GM23338 (cell line): ENCODE data around the gene CHMP4A. TPM values are rescaled to one million over a fixed set of nuclear protein-coding genes. Genes with fewer than 3 reads are reported as not detected.

Source experiments
- ATAC-seq: fragments of 200-7000 bp; cut with Tn5 transposase; 3 replicates; pipeline ENCODE4 v1.9.1; 2020
- DNase-seq: peaks from one replicate; pipeline ENCODE4 v3.0.0-alpha.2; 2015; ENCODE audit warnings: low spot score
- H2AFZ ChIP-seq: fragments of 200-600 bp; sonication (generic); 2 replicates; pipeline ENCODE4 v1.8.0; 2016; ENCODE audit warnings: antibody characterized with exemption, mild to moderate bottlenecking, moderate library complexity
- H3F3A ChIP-seq: fragments of 200-600 bp; sonication (generic); replicated peaks from 2 replicates; pipeline ENCODE4 v1.8.0; 2017; ENCODE audit warnings: antibody characterized with exemption, mixed run types, low read depth
- H3K27ac ChIP-seq: fragments of 200-600 bp; sonication (generic); 2 replicates; pipeline ENCODE4 v1.6.1; 2016; ENCODE audit warnings: low read depth
- H3K27me3 ChIP-seq: fragments of 200-600 bp; sonication (generic); 2 replicates; pipeline ENCODE4 v1.8.0; 2016; ENCODE audit warnings: mild to moderate bottlenecking, mixed run types, moderate library complexity; ENCODE audit not compliant: insufficient read depth
- H3K36me3 ChIP-seq: fragments of 200-600 bp; sonication (generic); 2 replicates; pipeline ENCODE4 v1.8.0; 2016; ENCODE audit warnings: mild to moderate bottlenecking; ENCODE audit not compliant: insufficient read depth
- H3K4me1 ChIP-seq: fragments of 200-600 bp; sonication (generic); 2 replicates; pipeline ENCODE4 v1.8.0; 2016; ENCODE audit warnings: mild to moderate bottlenecking, moderate library complexity; ENCODE audit not compliant: insufficient read depth
- H3K4me2 ChIP-seq: fragments of 200-600 bp; sonication (generic); 2 replicates; pipeline ENCODE4 v1.7.1; 2017; ENCODE audit warnings: mixed run types
- H3K4me3 ChIP-seq: fragments of 200-600 bp; sonication (generic); 2 replicates; pipeline ENCODE4 v1.6.1; 2016; ENCODE audit warnings: mixed run types
- H3K79me2 ChIP-seq: fragments of 200-600 bp; sonication (generic); replicated peaks from 2 replicates; pipeline ENCODE4 v1.8.0; 2017; ENCODE audit warnings: mild to moderate bottlenecking; ENCODE audit not compliant: insufficient read depth
- H3K9me2 ChIP-seq: fragments of 200-600 bp; sonication (generic); 2 replicates; pipeline ENCODE4 v1.8.0; 2017; ENCODE audit not compliant: insufficient read depth
- H4K20me1 ChIP-seq: fragments of 200-600 bp; sonication (generic); replicated peaks from 2 replicates; pipeline ENCODE4 v1.8.0; 2017; ENCODE audit warnings: mild to moderate bottlenecking; ENCODE audit not compliant: insufficient read depth
- H3K27ac Mint-ChIP-seq: 2 replicates; pipeline ENCODE4 v1.8.0; 2020; ENCODE audit warnings: inconsistent platforms, mild to moderate bottlenecking, moderate library complexity, mixed read lengths
- H3K27me3 Mint-ChIP-seq: 3 replicates; pipeline ENCODE4 v1.8.0; 2022; ENCODE audit warnings: low read depth, mild to moderate bottlenecking, moderate library complexity, mixed read lengths, inconsistent platforms; ENCODE audit not compliant: insufficient read depth, poor library complexity
- H3K36me3 Mint-ChIP-seq: 3 replicates; pipeline ENCODE4 v1.8.0; 2021; ENCODE audit warnings: low read depth, mild to moderate bottlenecking, inconsistent platforms, moderate library complexity, mixed read lengths
- H3K4me1 Mint-ChIP-seq: 3 replicates; pipeline ENCODE4 v1.8.0; 2020; ENCODE audit warnings: mild to moderate bottlenecking, inconsistent platforms, mixed read lengths
- H3K4me3 Mint-ChIP-seq: 3 replicates; pipeline ENCODE4 v1.8.0; 2021; ENCODE audit warnings: moderate library complexity, mild to moderate bottlenecking, inconsistent platforms, mixed read lengths
- H3K9me3 Mint-ChIP-seq: 3 replicates; pipeline ENCODE4 v1.8.0; 2020; ENCODE audit warnings: moderate library complexity, mild to moderate bottlenecking, inconsistent platforms, mixed read lengths
- EZH2 ChIP-seq: fragments of 200-600 bp; sonication (generic); IDR thresholded peaks from one replicate; pipeline ENCODE4 v1.8.0; 2017; ENCODE audit warnings: antibody characterized with exemption, mild to moderate bottlenecking, low read depth; ENCODE audit not compliant: unreplicated experiment
- EZH2phosphoT487 ChIP-seq: fragments of 200-600 bp; sonication (generic); IDR thresholded peaks from one replicate; pipeline ENCODE4 v1.8.1; 2018; ENCODE audit warnings: antibody characterized with exemption; ENCODE audit not compliant: unreplicated experiment
- JUNB ChIP-seq: IDR thresholded peaks from one replicate; pipeline ENCODE4 v1.6.1; 2016; ENCODE audit warnings: antibody characterized with exemption; ENCODE audit not compliant: unreplicated experiment
- NANOG ChIP-seq: IDR thresholded peaks from 2 replicates; pipeline ENCODE4 v1.6.1; 2016; ENCODE audit warnings: antibody characterized with exemption, borderline replicate concordance
- ZNF114 ChIP-seq: fragments of 250-450 bp; sonication (Bioruptor Pico); IDR thresholded peaks from 2 replicates; pipeline ENCODE4 v1.5.0; 2020; ENCODE audit warnings: mild to moderate bottlenecking, moderate library complexity
- polyA plus RNA-seq: library from polyadenylated mRNA; unstranded; fragments of >200 nt; fragmentation: Nextera tagmentation; extraction: Ambion mirVana; gene quantifications from 2 replicates; pipeline ENCODE4 v1.2.1, GENCODE V29; 2016
- total RNA-seq: library from RNA; depleted of rRNA; stranded (reverse); fragments of >200 nt; shearing (Covaris generic); gene quantifications from 2 replicates; pipeline ENCODE4 v1.2.3, GENCODE V29; 2014
- TF ChIP-seq, protein P1 (sequence below): fragments of 250-450 bp; sonication (Bioruptor Pico); IDR thresholded peaks from 2 replicates; pipeline ENCODE4 v1.5.0; 2020; ENCODE audit warnings: mild to moderate bottlenecking, moderate library complexity

The CHMP4A gene
- total and polyA plus RNA-seq, 2 experiments from 2014 or later, result 19.3 to 36.9 TPM

DNA sequence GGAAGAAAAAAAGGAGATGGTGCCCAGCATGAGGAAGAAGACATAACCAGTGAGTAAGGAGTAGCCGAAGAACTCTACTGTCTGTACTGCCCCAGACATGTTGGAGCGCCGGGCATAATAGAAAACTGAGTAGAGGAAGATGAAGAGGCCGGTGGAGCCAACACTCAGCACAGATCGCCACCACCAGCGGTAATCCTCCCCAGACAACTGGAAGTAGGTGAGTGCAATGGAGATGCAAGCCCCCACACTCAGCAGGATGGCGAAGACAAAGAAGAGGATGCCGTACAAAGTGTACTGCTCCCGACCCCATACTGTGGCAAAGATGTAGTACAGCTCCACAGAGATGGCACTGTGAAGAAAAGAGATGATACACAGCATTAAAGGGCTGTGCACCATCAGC lies 23.8 kb downstream of the CHMP4A start:
- Histone ChIP-seq H2AFZ (no peak overlapping the region), H3K36me3 (no peaks in the 10 kb centered on the region; the same call in 1 of the 2 replicates), H3K4me2 (peak overlapping the region; percentile 74), H3K79me2 (peaks cover 13% of the 10 kb centered on the region; the same call in 1 of the 2 replicates), H3K4me1 (peaks cover 12% of the 10 kb centered on the region), H3F3A (peaks cover 6% of the 10 kb centered on the region), H3K9me2 (no peaks in the 10 kb centered on the region), H3K27me3 (no peaks in the 10 kb centered on the region), H3K27ac (0 out of 2 replicates have a peak overlapping the region, but pooled peaks have one; percentile 55), H3K4me3 (no peak overlapping the region; the same call in 1 of the 2 replicates), H4K20me1 (peaks cover 6% of the 10 kb centered on the region)
- Mint-ChIP-seq H3K4me1 (peaks cover 21% of the 10 kb centered on the region), H3K27me3 (peaks cover 16% of the 10 kb centered on the region), H3K36me3 (peaks cover 66% of the 10 kb centered on the region), H3K4me3 (peak overlapping the region; percentile 96), H3K9me3 (no peaks in the 10 kb centered on the region; the same call in 2 of the 3 replicates), H3K27ac (no peak overlapping the region; the same call in 1 of the 2 replicates)
- DNase-seq, result no peak
- TF ChIP-seq, protein P1, sequence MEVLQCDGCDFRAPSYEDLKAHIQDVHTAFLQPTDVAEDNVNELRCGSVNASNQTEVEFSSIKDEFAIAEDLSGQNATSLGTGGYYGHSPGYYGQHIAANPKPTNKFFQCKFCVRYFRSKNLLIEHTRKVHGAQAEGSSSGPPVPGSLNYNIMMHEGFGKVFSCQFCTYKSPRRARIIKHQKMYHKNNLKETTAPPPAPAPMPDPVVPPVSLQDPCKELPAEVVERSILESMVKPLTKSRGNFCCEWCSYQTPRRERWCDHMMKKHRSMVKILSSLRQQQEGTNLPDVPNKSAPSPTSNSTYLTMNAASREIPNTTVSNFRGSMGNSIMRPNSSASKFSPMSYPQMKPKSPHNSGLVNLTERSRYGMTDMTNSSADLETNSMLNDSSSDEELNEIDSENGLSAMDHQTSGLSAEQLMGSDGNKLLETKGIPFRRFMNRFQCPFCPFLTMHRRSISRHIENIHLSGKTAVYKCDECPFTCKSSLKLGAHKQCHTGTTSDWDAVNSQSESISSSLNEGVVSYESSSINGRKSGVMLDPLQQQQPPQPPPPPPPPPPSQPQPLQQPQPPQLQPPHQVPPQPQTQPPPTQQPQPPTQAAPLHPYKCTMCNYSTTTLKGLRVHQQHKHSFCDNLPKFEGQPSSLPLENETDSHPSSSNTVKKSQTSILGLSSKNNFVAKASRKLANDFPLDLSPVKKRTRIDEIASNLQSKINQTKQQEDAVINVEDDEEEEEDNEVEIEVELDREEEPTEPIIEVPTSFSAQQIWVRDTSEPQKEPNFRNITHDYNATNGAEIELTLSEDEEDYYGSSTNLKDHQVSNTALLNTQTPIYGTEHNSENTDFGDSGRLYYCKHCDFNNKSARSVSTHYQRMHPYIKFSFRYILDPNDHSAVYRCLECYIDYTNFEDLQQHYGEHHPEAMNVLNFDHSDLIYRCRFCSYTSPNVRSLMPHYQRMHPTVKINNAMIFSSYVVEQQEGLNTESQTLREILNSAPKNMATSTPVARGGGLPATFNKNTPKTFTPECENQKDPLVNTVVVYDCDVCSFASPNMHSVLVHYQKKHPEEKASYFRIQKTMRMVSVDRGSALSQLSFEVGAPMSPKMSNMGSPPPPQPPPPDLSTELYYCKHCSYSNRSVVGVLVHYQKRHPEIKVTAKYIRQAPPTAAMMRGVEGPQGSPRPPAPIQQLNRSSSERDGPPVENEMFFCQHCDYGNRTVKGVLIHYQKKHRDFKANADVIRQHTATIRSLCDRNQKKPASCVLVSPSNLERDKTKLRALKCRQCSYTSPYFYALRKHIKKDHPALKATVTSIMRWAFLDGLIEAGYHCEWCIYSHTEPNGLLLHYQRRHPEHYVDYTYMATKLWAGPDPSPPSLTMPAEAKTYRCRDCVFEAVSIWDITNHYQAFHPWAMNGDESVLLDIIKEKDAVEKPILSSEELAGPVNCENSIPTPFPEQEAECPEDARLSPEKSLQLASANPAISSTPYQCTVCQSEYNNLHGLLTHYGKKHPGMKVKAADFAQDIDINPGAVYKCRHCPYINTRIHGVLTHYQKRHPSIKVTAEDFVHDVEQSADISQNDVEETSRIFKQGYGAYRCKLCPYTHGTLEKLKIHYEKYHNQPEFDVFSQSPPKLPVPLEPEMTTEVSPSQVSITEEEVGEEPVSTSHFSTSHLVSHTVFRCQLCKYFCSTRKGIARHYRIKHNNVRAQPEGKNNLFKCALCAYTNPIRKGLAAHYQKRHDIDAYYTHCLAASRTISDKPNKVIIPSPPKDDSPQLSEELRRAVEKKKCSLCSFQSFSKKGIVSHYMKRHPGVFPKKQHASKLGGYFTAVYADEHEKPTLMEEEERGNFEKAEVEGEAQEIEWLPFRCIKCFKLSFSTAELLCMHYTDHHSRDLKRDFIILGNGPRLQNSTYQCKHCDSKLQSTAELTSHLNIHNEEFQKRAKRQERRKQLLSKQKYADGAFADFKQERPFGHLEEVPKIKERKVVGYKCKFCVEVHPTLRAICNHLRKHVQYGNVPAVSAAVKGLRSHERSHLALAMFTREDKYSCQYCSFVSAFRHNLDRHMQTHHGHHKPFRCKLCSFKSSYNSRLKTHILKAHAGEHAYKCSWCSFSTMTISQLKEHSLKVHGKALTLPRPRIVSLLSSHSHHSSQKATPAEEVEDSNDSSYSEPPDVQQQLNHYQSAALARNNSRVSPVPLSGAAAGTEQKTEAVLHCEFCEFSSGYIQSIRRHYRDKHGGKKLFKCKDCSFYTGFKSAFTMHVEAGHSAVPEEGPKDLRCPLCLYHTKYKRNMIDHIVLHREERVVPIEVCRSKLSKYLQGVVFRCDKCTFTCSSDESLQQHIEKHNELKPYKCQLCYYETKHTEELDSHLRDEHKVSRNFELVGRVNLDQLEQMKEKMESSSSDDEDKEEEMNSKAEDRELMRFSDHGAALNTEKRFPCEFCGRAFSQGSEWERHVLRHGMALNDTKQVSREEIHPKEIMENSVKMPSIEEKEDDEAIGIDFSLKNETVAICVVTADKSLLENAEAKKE (CRISPR knock-in tag), result no peak
- no peak for ATAC-seq

DNA sequence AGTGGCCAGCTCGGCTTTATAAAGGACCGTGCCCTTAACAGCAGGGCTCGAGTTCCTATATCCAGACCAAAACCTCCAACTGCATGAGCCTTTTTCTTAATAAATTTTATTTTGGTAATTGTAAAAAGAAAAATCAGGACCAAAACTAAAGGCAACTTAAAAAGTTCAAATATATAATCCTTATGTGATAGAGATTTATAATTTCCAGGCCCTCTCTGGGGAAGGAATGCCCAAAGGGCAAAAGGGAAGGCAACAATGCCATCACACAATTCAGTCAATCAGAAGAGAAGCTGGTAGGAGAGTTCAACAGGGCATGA lies 24.3 kb downstream of the CHMP4A start:
- Histone ChIP-seq H4K20me1 (peaks cover 6% of the 10 kb centered on the region), H3F3A (peaks cover 1% of the 10 kb centered on the region), H3K36me3 (no peaks in the 10 kb centered on the region; the same call in 1 of the 2 replicates), H3K4me2 (peak overlapping the region; percentile 74), H3K27ac (0 out of 2 replicates have a peak overlapping the region, but pooled peaks have one; percentile 55), H3K79me2 (peaks cover 13% of the 10 kb centered on the region; the same call in 1 of the 2 replicates), H3K4me1 (peaks cover 10% of the 10 kb centered on the region), H3K27me3 (no peaks in the 10 kb centered on the region), H3K4me3 (peak overlapping the region; percentile 94), H2AFZ (no peak overlapping the region), H3K9me2 (no peaks in the 10 kb centered on the region)
- ATAC-seq, result no peak
- Mint-ChIP-seq H3K27ac (no peak overlapping the region; the same call in 1 of the 2 replicates), H3K36me3 (peaks cover 67% of the 10 kb centered on the region), H3K9me3 (no peaks in the 10 kb centered on the region; the same call in 2 of the 3 replicates), H3K4me3 (peak overlapping the region; percentile 96), H3K4me1 (peaks cover 18% of the 10 kb centered on the region), H3K27me3 (peaks cover 16% of the 10 kb centered on the region)
- DNase-seq, result no peak
- TF ChIP-seq NANOG (no peak), JUNB (no peak), EZH2phosphoT487 (no peak), EZH2 (no peak), ZNF114 (CRISPR knock-in tag) (no peak)
- TF ChIP-seq, protein P1 (CRISPR knock-in tag), result no peak
